Ishikawa (cell line): Measurements from ENCODE around the gene UHMK1.

Source experiments
- CEBPB ChIP-seq: IDR thresholded peaks from 2 replicates; pipeline ENCODE4 v1.6.1; 2012
- CREB1 ChIP-seq: IDR thresholded peaks from 2 replicates; pipeline ENCODE4 v1.6.1; 2012; ENCODE audit warnings: low read depth
- EGR1 ChIP-seq: IDR thresholded peaks from 2 replicates; pipeline ENCODE4 v1.6.1; 2012
- EP300 ChIP-seq: IDR thresholded peaks from 2 replicates; pipeline ENCODE4 v1.6.1; 2012; ENCODE audit warnings: borderline replicate concordance
- FOXM1 ChIP-seq: IDR thresholded peaks from 2 replicates; pipeline ENCODE4 v1.6.1; 2012; ENCODE audit warnings: low read depth, borderline replicate concordance
- MAX ChIP-seq: IDR thresholded peaks from 2 replicates; pipeline ENCODE4 v1.6.1; 2012
- NFIC ChIP-seq: IDR thresholded peaks from 2 replicates; pipeline ENCODE4 v1.6.1; 2012
- RAD21 ChIP-seq: IDR thresholded peaks from 2 replicates; pipeline ENCODE4 v1.6.1; 2012; ENCODE audit warnings: low read depth
- REST ChIP-seq: IDR thresholded peaks from 2 replicates; pipeline ENCODE4 v1.6.1; 2012; ENCODE audit warnings: low read depth, mild to moderate bottlenecking
- TAF1 ChIP-seq: IDR thresholded peaks from 2 replicates; pipeline ENCODE4 v1.6.1; 2012; ENCODE audit warnings: low read depth, mild to moderate bottlenecking
- TCF12 ChIP-seq: IDR thresholded peaks from 2 replicates; pipeline ENCODE4 v1.6.1; 2012; ENCODE audit warnings: low read depth
- TEAD4 ChIP-seq: IDR thresholded peaks from 2 replicates; pipeline ENCODE4 v1.6.1; 2012
- USF1 ChIP-seq: IDR thresholded peaks from 2 replicates; pipeline ENCODE4 v1.6.1; 2012
- YY1 ChIP-seq: IDR thresholded peaks from 2 replicates; pipeline ENCODE4 v1.6.1; 2012; ENCODE audit warnings: low read depth
- ZBTB7A ChIP-seq: IDR thresholded peaks from 2 replicates; pipeline ENCODE4 v1.6.1; 2012; ENCODE audit warnings: low read depth

UHMK1 gene

GRCh38 chr1:162561616-162562469 is 64.2 kb downstream of the UHMK1 start, which contains the start of gene UAP1:
Gene UAP1, plus strand, starts transcription at chr1:162561722. Its CDS starts 4,347 bp downstream, at chr1:162566069.
- TF ChIP-seq ZBTB7A (no peak), RAD21 (no peak), MAX (peak; percentile 72)

GRCh38 chr1:162562470-162562828 is 64.8 kb downstream of the UHMK1 start:
- TF ChIP-seq YY1 (no peak), CREB1 (no peak), MAX (no peak)

GRCh38 chr1:162564762-162565218 is 67.2 kb downstream of the UHMK1 start:
- TF ChIP-seq CREB1: no peak
- no peak for TF ChIP-seq CEBPB
- TF ChIP-seq YY1: no peak
- TF ChIP-seq MAX: no peak
- no peak for TF ChIP-seq FOXM1
- no peak for TF ChIP-seq EGR1
- no peak for TF ChIP-seq USF1
- no peak for TF ChIP-seq TAF1
- TF ChIP-seq RAD21: no peak
- TF ChIP-seq EP300: no peak
- TF ChIP-seq ZBTB7A: no peak
- no peak for TF ChIP-seq TCF12
- TF ChIP-seq TEAD4: no peak

- TF ChIP-seq EP300 (no peak), NFIC (no peak), TEAD4 (no peak), FOXM1 (no peak), REST (no peak), RAD21 (no peak), MAX (no peak), EGR1 (no peak)
These were observed 67.8 kb downstream of the UHMK1 start for GRCh38 chr1:162565460-162565859.

GRCh38 chr1:162566870-162567269 is 69.3 kb downstream of the UHMK1 start:
- TF ChIP-seq CEBPB (no peak), EP300 (no peak), FOXM1 (no peak), NFIC (no peak), MAX (no peak), ZBTB7A (no peak), USF1 (no peak), TCF12 (no peak)

GRCh38 chr1:162568802-162569201 is 71.2 kb downstream of the UHMK1 start:
- TF ChIP-seq YY1: no peak
- no peak for TF ChIP-seq CEBPB
- no peak for TF ChIP-seq EP300
- TF ChIP-seq RAD21: no peak
- TF ChIP-seq ZBTB7A: no peak
- TF ChIP-seq MAX: no peak
- TF ChIP-seq REST: no peak
- no peak for TF ChIP-seq EGR1
- no peak for TF ChIP-seq CREB1
